HG03095 (cell line): Measurements from ENCODE around the gene MC1R.

Source experiments
- ATAC-seq: cut with Tn5 transposase; IDR thresholded peaks from one replicate; pipeline ENCODE4 v1.9.1; 2021; ENCODE audit warnings: moderate library complexity; ENCODE audit not compliant: unreplicated experiment

Gene MC1R

DNA sequence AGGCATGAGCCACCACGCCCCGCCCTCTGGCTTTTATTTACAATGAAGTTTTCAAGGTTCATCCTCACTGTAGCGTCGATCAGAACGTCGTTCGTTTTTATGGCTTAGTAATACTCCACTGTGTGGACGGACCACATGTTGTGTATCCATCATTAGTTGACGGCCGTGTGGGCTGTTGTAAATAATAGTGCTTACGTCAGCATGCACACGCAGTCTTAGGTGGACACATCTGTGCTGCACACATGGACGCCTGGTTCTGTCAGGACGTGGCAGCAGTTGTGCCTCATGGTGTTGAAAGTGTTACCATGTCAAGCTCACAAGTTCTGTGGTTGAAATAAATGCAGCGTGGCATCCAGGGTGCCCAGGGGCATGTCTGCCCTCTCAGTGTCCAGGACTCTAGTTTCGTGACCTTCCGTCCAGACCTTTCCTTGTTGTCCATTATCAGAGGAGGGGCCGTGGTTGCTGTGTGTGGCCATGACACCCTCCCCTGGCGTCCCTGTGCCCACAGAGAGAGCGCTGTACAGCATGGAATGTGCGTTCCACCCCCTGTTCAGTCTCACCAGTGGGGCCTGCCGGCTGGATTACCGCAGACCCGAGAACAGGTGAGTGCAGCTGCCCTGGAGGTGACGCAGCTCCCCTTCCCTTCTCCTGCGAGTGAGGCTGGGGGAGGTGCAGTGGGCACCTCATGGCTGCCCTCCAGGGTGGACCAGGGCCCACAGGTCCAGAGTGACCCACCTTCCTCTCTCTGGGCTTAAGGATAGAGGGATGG, 23.0 kb upstream of the MC1R start:
- ATAC-seq: no peak

GRCh38 chr16:89897204-89897603, 21.5 kb upstream of the MC1R start:
- no peak for ATAC-seq

DNA sequence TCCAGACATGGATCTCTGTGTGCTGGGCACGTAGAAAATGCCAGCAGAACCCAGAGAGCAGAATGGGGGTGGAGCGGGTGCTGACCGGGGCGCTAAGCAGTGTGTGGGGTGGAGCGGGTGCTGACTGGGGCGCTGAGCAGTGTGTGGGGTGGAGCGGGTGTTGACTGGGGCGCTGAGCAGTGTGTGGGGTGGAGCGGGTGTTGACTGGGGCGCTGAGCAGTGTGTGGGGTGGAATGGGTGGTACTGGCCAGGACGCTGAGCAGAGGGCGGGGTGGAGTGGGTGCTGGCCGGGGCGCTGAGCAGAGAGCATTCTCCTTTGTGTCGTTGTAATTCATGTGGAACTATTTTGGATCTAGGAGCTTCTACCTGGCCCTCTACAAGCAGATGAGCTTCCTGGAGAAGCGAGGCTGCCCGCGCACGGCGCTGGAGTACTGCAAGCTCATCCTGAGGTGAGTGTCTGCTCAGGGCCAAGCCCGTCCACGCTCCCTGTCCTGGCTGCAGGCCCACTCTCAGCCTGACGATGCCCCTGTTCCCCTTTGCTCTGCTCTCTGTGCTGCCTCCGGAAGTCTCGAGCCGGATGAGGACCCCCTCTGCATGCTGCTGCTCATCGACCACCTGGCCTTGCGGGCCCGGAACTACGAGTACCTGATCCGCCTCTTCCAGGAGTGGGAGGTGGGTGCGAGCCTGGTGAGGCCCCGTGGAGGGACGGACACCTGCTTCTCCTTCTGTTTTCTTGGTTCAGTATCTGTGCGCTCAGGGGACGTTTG, 20.3 kb upstream of the MC1R start:
- ATAC-seq: no peak

GRCh38 chr16:89899879-89900481, 18.7 kb upstream of the MC1R start:
- ATAC-seq: no peak

DNA sequence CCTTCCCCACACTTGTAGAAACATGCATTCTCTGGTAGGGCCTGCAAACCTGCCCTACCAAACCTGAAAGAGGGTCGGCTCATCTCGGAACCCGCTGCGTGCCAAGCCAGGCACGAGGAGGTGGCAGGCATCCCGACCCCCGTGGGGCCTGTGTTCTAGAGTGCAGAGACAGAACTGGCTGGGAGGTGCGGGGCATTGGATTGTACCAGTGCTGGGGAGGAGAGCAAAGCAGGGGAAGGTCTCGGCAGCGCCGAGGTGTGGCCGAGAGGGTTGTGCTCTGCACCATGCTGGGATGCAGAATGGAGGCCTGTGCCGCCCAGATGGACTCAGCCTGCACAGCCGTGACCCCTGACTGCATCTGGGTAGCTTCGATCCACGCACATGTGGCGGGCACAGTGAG, 17.8 kb upstream of the MC1R start:
- no peak for ATAC-seq

- no peak for ATAC-seq
Measured at GRCh38 chr16:89902980-89903379, 15.7 kb upstream of the MC1R start.

DNA sequence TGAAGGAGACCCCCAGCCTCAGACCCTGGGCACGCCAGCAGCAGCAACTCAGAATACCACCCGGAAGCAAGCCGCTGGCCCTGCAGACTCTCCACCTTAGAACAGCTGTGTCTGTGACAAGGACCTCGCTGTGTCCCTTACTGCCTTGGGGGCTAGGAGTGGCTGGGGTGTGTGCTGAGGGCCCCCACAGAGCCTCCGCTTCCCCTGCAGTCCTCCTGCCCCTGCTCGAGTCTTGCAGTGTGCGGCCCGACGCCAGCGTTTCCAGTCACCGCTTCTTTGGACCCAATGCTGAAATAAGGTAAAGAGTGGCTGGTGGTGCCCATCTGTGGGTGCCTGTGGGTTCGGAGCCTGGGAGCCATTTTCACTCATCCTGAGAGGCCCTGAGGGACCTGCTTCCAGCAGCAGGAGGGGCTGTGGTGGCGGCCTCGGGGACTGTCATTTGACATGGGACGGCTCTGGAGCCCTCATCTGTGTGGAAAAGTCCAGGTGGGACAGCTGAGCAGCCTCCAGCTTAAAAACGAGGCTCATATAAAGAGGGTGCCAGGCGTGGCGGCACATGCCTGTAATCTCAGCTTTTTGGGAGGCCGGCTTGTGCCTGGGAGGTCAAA, 14.7 kb upstream of the MC1R start:
- no peak for ATAC-seq

DNA sequence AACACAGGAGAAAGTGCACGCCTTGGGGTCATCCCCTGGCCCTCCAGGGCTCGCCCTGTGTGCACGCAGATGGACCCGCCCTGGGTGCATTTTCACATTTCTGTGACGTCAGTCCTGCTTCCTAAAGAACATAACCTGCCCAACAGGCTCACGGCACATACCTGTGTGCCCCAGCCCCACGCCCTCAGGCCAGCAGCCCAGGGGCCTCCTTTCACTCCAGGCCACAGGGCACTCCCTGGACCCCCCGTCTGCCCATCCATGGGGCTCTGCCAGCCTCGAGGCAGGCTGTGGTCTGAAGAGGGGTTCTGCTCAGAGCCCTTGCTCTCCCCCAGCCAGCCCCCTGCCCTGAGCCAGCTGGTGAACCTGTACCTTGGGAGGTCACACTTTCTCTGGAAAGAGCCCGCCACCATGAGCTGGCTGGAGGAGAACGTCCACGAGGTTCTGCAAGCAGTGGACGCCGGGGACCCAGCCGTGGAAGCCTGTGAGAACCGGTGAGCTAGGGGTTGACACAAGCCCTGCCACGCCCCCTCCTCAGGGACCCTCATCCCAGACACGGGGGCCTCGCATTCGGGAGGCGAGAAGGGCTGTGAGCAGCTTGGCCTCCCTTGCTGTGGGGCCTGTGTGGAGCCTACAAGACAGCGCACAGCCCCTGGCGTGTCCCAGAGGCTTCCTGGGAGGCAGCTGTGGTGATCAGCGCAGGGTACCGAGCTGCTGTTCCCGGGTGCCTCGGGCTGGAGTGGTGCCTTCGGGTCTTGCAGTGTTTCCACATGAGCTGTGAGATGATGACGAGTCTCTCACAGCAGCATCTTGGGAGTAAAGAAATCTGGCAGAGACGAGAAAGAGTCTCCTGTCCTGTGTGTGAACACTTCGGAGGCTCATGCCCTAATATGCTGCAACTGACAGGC, 13.8 kb upstream of the MC1R start:
- no peak for ATAC-seq

DNA sequence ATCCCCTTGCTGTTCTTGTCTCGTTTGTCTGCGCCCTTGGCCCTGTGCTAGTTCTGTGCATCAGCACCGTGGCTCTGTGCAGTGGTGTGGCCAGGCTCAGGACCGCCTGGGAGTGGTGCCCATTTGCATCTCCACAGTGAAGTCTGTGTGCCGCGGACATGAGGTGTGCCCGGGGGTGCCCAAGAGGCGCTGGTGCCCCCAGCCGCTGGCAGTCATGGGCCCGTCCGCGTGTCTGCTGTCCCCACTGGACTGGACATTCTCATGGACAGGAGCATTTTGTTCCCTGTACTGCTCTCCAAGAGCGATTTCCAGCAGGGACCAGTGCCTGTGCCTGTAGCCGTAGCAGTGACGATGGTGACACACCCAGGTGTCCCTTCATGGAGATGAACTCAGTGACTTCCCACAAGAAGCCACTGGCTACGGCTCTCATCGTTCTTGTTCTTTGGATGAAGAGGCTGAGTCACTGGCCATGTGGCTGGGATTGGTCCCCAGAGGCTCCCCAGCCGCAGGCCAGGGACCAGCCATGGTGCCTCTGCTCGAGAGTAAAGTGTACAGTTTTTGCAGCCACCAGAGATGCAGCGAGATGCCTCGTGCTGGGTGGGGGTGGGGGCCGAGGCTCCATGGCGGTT, 13.0 kb upstream of the MC1R start:
- no peak for ATAC-seq

DNA sequence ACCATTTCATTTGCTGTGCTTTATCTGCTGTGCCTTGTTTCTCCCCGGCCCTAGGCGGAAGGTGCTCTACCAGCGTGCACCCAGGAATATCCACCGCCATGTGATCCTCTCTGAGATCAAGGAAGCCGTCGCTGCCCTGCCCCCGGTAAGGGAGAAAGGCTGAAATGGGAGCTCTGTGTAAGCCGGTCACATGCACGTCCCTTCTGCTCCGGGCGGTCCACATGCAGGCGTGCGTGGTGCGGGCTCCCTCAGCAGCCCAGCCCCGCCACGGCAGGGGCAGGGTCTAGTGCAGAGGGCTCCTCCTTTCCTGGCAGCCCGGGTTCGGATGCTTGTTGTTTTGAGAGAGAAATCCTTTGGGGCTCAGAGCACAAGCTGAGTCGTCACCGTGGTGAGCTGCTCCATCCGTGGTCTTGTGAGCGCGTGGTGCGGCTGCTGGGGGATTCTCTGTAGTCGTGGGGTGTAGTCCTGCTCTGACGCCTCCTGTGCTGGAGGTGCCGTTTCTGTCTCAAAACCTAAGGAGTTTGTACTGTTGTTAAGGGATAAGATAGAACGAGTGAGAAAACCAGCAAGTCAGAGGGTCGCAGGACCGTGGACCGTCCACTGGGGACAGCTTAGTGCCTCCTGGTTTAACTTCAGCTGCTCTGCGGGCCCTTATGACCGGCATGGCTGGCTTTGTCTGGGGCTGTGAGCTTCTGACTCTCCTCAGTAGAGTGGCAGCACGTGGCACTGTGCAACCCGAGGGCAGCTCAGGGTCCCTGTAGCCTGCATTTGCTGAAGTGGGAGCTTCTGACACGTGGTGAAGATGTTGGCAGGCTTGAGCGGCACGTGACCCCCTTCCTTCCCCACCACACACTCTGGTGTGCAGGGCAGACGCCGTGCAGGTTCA, 12.3 kb upstream of the MC1R start:
- ATAC-seq: no peak

DNA sequence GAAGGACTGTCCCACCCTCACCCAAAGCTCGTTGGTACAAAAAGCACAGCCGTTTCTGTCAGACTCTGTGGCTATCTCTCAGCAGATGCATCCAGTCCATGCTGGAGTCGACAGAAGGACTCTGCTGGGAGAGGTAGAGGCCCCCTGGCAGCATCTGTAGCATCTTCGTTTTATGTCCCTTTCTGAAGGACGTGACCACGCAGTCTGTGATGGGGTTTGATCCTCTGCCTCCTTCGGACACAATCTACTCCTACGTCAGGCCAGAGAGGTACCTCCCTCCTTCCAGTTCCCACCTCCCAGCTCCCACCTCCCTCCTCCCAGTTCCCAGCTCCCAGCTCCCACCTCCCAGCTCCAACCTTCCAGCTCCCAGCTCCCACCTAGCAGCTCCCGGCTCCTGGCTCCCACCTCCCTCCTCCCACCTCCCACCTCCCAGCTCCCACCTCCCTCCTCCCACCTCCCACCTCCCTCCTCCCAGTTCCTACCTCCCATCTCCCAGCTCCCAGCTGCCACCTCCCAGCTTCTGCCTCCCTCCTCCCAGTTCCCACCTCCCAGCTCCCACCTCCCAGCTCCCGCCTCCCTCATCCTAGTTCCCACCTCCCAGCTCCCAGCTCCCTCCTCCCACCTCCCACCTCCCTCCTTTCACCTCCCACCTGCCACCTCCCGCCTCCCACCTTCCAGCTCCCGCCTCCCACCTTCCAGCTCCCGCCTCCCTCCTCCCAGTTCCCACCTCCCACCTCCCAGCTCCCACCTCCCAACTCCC, 11.4 kb upstream of the MC1R start:
- ATAC-seq: no peak

- no peak for ATAC-seq
Measured at GRCh38 chr16:89908236-89908635, 10.4 kb upstream of the MC1R start.

GRCh38 chr16:89909777-89910716, 8.6 kb upstream of the MC1R start:
- ATAC-seq: no peak

DNA sequence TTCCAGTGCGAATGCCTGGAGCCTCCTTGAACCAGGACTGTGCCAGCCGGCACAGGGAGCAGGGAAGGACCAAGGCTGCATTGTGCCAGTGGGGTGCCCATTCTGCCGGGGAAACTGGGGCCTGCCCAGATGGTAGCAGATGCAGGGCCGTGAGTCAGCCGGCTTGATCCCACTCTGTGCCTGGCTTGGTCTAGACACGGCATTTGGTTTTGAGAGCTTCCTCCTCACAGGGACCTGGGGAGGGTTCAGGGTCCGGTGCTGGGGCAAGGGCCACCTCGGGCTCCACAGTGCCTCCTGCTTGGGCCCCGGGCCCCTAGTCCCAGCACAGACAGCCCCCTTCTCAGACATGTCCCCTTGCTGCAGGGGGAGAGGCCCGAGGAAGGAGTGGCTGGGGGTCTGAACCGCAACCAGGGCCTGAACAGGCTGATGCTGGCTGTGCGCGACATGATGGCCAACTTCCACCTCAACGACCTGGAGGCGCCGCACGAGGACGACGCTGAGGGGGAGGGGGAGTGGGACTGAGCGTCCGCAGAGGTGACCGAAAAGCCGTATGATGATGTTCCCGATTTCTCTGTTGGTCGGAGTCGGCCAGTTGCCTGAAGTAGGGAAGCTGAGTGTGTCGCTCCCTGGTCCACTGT, 7.8 kb upstream of the MC1R start:
- ATAC-seq: no peak

DNA sequence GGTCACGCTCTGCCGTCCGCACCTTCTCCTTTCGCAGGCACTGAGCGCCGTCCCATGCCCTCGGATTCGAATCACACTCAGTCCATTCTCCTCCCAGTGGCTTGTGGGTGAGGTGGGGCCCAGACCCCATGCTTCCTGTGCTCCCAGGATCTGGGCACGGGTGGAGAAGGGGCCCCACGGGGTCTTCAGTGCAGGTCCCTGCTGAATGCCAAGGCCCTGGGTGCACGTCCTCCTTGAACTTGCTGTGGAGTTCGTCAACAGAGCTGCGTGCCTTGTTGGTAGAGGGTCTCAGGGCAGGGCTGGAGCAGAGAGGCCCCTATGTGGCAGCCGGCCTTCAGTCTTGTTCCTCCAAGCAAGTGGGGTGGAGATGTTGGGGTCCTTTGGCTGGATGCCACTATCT, 7.3 kb upstream of the MC1R start:
- ATAC-seq: no peak

DNA sequence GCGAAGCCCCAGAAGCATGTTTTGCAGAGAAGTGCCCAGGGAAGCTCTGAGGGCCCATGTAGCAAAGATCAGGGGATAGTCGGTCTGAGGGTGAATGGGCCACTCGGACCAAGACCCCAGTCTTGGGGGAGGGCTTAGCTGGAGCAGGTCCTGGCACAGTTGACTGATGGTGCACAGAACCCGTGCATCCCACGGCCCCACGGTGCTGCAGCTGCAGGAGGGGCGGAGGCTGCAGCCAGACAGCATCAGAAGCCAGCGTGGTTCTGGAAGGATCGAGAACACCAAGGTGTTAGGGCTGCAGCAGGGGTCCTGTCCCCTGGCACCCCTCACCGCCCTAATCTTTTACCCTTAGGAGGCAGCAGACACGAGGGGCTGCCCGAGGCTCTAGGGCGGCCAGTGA, 6.5 kb upstream of the MC1R start:
- ATAC-seq: no peak

DNA sequence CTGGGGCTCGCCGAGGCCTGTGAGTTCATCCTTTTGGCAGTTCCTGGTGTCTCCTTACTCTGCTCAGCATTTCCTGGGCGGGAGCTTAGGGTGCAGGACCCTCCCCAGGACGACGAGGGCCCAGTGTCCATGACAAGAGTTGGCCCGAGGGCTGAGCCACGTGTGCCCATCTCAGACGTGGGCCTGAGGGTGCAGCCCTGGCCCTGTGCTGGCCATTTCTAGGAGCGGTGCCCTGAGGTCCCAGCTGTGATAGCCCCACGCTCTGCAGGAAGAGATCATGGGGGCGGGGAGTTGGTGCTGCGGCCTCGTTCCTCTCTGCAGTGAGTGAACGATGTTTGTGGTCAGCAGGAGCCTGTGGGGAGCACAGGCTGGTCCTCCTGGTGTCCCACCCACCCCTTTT, 6.0 kb upstream of the MC1R start:
- ATAC-seq: no peak
